HFFc6 (cell line): ENCODE measurements around the gene ZNF341. TPM values are rescaled to one million over a fixed set of nuclear protein-coding genes. Genes with fewer than 3 reads are reported as not detected.

Experiments used
- DNase-seq: peaks from one replicate; pipeline ENCODE4 v3.0.0-alpha.2; 2018
- H3K27ac Mint-ChIP-seq: 2 replicates; pipeline ENCODE4 v1.8.0; 2020; ENCODE audit warnings: mild to moderate bottlenecking, mixed read lengths
- H3K27me3 Mint-ChIP-seq: 2 replicates; pipeline ENCODE4 v1.8.0; 2021; ENCODE audit warnings: mild to moderate bottlenecking, moderate library complexity, mixed read lengths; ENCODE audit not compliant: insufficient read depth
- H3K36me3 Mint-ChIP-seq: 2 replicates; pipeline ENCODE4 v1.8.0; 2021; ENCODE audit warnings: low read depth, mixed read lengths
- H3K4me1 Mint-ChIP-seq: 2 replicates; pipeline ENCODE4 v1.8.0; 2020; ENCODE audit warnings: low read depth, mixed read lengths
- H3K4me3 Mint-ChIP-seq: 2 replicates; pipeline ENCODE4 v1.8.0; 2020; ENCODE audit warnings: mild to moderate bottlenecking, moderate library complexity, mixed read lengths
- H3K9me3 Mint-ChIP-seq: 2 replicates; pipeline ENCODE4 v1.8.0; 2020; ENCODE audit warnings: mild to moderate bottlenecking, mixed read lengths
- CTCF ChIP-seq: fragments of 200-600 bp; sonication (generic); IDR thresholded peaks from 2 replicates; pipeline ENCODE4 v1.5.0; 2021; ENCODE audit warnings: antibody characterized with exemption, mild to moderate bottlenecking
- total RNA-seq, 6 experiments: library from RNA; stranded (reverse); fragmentation: NEBNext Ultra II Directional; extraction: Animal tissue kit (Norgen Biotek cat#: 25700); gene quantifications; 2 replicates in 1 of 6; 3 replicates in 5 of 6; pipeline ENCODE4 v1.2.3, GENCODE V29; 2021

ZNF341 gene
- total RNA-seq, 6 experiments from 2014 or later: 3.2 to 4.1 (median 3.6) TPM

DNA sequence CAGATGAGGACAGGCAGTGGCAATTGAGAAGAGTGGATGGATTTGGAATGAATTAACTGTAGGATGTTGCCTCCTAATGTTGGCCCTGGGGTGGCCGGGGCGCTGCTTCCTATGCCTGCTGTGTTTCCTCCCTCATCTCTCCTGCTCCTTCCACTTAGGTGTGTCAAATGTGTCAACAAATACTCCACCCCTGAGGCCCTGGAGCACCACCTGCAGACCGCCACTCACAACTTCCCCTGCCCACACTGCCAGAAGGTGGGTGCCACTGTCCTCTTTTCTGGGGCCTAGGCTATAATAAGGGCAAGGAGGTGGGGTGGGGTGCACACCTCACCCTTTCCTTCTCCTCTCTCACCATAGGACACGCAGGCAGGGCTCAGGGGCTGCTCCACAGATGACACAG lies 49.3 kb downstream of the ZNF341 start:
- Mint-ChIP-seq H3K9me3 (no peaks in the 10 kb centered on the region), H3K27me3 (no peaks in the 10 kb centered on the region; the same call in none of the 2 replicates), H3K36me3 (no peaks in the 10 kb centered on the region)

DNA sequence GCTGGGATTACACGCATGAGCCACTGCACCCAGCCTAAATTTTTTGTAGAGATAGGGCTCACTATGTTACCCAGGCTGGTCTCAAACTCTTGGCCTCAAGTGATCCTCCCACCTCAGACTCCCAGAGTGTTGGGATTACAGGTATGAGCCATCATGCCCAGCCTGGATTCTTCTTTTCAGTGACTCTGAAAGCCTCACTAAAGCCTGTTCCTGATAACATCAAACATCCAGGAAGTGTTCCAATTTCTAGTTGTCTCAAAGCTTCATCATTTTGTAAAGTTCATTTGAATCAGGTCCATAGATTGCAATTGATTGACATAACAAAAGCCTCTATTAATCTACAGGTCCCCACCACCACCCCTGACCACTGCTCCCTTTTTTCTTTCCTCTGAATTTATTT lies 50.1 kb downstream of the ZNF341 start:
- TF ChIP-seq CTCF: no peak
- H3K4me1 Mint-ChIP-seq: no peaks in the 10 kb centered on the region
- no peak overlapping the region for H3K4me3 Mint-ChIP-seq
- H3K36me3 Mint-ChIP-seq: no peaks in the 10 kb centered on the region
- no peaks in the 10 kb centered on the region for H3K9me3 Mint-ChIP-seq
- DNase-seq: no peak
- H3K27ac Mint-ChIP-seq: no peak overlapping the region
- peaks cover 1% of the 10 kb centered on the region for H3K27me3 Mint-ChIP-seq

More for the DNA sequence above, 49.3 kb downstream of the ZNF341 start:
- no peak overlapping the region for H3K27ac Mint-ChIP-seq
- no peak overlapping the region for H3K4me3 Mint-ChIP-seq
- no peak for DNase-seq
- no peaks in the 10 kb centered on the region for H3K4me1 Mint-ChIP-seq
- TF ChIP-seq CTCF: no peak

- Mint-ChIP-seq H3K4me3 (no peak overlapping the region), H3K27ac (no peak overlapping the region), H3K4me1 (no peaks in the 10 kb centered on the region), H3K9me3 (no peaks in the 10 kb centered on the region), H3K27me3 (peaks cover 2% of the 10 kb centered on the region), H3K36me3 (no peaks in the 10 kb centered on the region; the same call in 1 of the 2 replicates)
- DNase-seq: no peak
- TF ChIP-seq CTCF: no peak
Measured at GRCh38 chr20:33783256-33783655, 51.5 kb downstream of the ZNF341 start.

GRCh38 chr20:33783818-33784217 lies 52.0 kb downstream of the ZNF341 start:
- no peak for DNase-seq
- Mint-ChIP-seq H3K36me3 (peaks cover 4% of the 10 kb centered on the region; the same call in 1 of the 2 replicates), H3K9me3 (no peaks in the 10 kb centered on the region), H3K4me3 (no peak overlapping the region), H3K27me3 (peaks cover 4% of the 10 kb centered on the region), H3K4me1 (peaks cover 5% of the 10 kb centered on the region), H3K27ac (no peak overlapping the region)
- TF ChIP-seq CTCF: no peak

- TF ChIP-seq CTCF: no peak
- Mint-ChIP-seq H3K27me3 (peaks cover 4% of the 10 kb centered on the region), H3K4me1 (peaks cover 9% of the 10 kb centered on the region), H3K36me3 (peaks cover 4% of the 10 kb centered on the region; the same call in 1 of the 2 replicates), H3K4me3 (no peak overlapping the region), H3K27ac (no peak overlapping the region), H3K9me3 (no peaks in the 10 kb centered on the region)
- DNase-seq: no peak
Measured at GRCh38 chr20:33784225-33784624, 52.4 kb downstream of the ZNF341 start.

- Mint-ChIP-seq H3K4me3 (no peak overlapping the region), H3K27ac (no peak overlapping the region)
Measured at GRCh38 chr20:33785503-33785902, 53.7 kb downstream of the ZNF341 start.

More at GRCh38 chr20:33785503-33785902, 53.7 kb downstream of the ZNF341 start:
- Mint-ChIP-seq H3K36me3 (peaks cover 6% of the 10 kb centered on the region), H3K27me3 (peaks cover 4% of the 10 kb centered on the region), H3K9me3 (no peaks in the 10 kb centered on the region), H3K4me1 (peaks cover 22% of the 10 kb centered on the region)
- DNase-seq: no peak
- no peak for TF ChIP-seq CTCF
